ENCODE data around the gene BORCS6.

GRCh38 chr17:8160741-8161221 lies 29.2 kb downstream of the BORCS6 start:
- TF ChIP-seq RAD21 (IDR thresholded peaks at IDR 0.05; ENCODE audit: low read depth) (no peak), POLR2A (IDR thresholded peaks at IDR 0.05; ENCODE audit: borderline replicate concordance, extremely low read depth, insufficient read depth, insufficient read length) (no peak), CTCF (IDR thresholded peaks at IDR 0.05 in 2 of 3, conservative IDR thresholded peaks at IDR 0.05 in 1 of 3; ENCODE audit: borderline replicate concordance in 1 of 3, insufficient read depth in 1 of 3, low read depth in 2 of 3, low read length in 2 of 3) (no peak), MAX (IDR thresholded peaks at IDR 0.05) (no peak), ELF1 (IDR thresholded peaks at IDR 0.05; ENCODE audit: borderline replicate concordance, low read depth) (no peak)
